HG03342 (cell line): Measurements from ENCODE around the gene POLH.
"Not testable (repeated sequence)": the region's sequence is repeated elsewhere in the genome, so short reads cannot be mapped to it uniquely, and the experiment has no call there.

Experiments used
- ATAC-seq: cut with Tn5 transposase; IDR thresholded peaks from one replicate; pipeline ENCODE4 v1.9.1; 2021; ENCODE audit warnings: mild to moderate bottlenecking, moderate library complexity; ENCODE audit not compliant: unreplicated experiment

Gene POLH

GRCh38 chr6:43575772-43576551, at the start of gene POLH, which contains the start of gene XPO5:
POLH (plus strand) TSS chr6:43576185; CDS start chr6:43582320, 6,135 bp downstream.
XPO5 (minus strand) TSS chr6:43576038; CDS start chr6:43575864, 174 bp downstream.
- peak; percentile 85 for ATAC-seq

GRCh38 chr6:43532201-43532600, 43.8 kb upstream of the POLH start:
- no peak for ATAC-seq

DNA sequence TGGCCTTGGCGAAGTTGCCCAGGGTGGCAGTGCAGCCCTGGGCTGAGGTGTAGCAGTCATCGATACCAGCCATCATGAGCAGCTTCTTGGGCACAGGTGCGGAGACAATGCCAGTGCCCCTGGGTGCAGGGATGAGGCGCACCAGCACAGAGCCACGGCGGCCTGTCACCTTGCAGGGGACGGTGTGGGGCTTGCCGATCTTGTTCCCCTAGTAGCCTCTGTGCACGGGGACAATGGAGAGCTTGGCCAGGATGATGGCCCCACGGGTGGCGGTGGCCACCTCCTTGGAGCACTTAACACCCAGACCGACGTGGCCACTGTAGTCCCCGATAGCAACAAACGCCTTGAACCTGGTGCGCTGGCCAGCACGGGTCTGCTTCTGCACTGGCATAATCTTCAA, 37.0 kb upstream of the POLH start:
- not testable (repeated sequence) for ATAC-seq

DNA sequence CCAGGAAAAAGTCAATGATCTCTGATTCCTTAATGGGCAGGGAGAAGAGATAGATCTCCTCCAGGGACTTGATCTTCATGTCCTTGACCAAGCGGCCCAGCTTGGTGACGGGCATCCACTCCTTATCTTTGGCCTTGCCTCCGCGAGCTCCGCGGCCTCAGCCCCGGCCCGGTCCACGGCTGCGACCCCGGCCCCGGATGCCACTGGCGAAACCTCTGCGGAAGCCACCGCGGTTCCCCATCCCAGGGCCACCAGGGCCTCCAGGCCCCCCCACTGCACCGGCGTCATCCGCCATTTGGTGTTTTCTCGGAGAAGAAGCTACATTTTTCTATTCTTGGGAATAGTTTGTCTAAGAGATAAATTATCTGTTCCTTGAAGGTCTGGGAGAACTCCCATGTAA, 36.6 kb upstream of the POLH start:
- not testable (repeated sequence) for ATAC-seq

- no peak for ATAC-seq
Measured at GRCh38 chr6:43540507-43540906, 35.5 kb upstream of the POLH start.

- ATAC-seq: no peak
Measured at GRCh38 chr6:43541774-43542471, 34.1 kb upstream of the POLH start.

DNA sequence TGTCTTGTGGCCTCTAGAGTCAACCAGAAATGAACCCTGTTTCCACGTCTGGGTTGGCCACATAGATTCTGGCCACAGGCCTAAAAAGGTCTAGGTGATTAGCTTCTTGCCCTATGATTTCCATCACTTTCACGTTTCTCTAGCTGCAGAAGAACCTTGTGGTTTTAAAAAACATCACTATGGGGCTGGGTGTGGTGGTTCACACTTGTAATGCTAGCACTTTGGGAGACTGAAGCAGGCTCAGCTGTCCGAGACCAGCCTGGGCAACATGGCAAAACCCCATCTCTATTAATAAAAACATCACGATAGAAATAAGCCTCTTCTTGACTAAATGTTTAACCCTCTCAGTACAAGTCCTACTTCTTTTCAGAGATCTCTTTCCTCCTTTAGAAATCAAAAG, 31.5 kb upstream of the POLH start:
- no peak for ATAC-seq

- no peak for ATAC-seq
Measured at GRCh38 chr6:43547222-43547621, 28.8 kb upstream of the POLH start.

- not testable (repeated sequence) for ATAC-seq
Measured at GRCh38 chr6:43557620-43558019, 18.4 kb upstream of the POLH start.

GRCh38 chr6:43559328-43559727, 16.7 kb upstream of the POLH start:
- no peak for ATAC-seq

- ATAC-seq: no peak
Measured at GRCh38 chr6:43570876-43571441, 5.0 kb upstream of the POLH start.

- ATAC-seq: no peak
Measured at GRCh38 chr6:43572015-43572414, 4.0 kb upstream of the POLH start.

DNA sequence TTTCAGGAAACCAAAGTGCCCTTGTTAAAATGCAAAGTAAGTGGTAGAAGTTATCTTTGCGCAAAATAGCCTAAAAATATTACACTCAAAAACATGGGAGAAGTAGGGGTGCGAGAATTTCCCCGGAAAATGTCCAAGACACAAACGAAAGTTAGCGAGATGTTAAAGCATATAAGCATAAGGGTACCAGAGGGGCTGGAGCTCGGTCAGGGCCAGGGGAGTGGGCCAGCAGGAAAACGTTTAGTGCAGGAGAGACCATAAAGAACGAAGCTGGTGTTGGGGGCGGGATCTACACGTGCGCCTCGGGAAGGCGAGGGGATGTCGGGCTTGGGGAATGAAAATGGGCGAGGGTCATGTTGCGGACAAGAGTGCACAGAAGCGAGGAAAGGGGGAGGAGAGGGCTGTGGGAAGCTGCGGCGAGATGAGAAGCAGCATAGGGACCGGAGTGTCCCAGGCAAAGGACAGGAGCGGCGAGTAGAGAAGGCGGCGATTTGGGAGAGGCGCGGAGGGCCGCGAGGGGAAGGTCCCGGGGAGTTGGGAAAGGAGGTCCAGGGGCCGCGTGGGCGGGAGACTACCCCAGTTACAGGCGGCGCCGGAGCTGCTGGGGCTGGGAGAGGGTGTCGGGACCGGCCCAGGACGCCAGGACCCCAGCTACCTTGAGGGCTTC, 747 bp upstream of the POLH start:
- peak; percentile 16 for ATAC-seq

- ATAC-seq: no peak
Measured at GRCh38 chr6:43578748-43579147, 2.8 kb downstream of the POLH start.

DNA sequence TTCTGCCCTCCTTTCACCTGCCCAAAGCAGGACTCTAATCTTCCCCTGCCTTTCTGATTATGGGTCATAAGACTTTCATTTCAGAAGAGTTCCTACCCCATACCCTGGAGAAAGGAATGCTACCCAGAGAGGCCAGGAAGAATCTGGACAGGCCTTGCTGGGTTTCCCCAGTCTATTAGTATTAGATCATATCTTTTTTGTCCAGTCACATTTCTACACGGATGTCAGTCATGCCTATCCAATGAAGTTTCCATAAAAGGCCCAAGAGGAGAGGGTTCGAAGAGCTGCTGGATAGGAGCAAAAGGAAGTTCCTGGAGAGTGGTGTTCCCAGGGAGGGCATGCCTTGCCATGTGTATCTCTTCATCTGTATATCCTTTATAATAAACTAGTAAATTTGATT, 3.2 kb downstream of the POLH start:
- no peak for ATAC-seq

GRCh38 chr6:43582911-43583310, 6.9 kb downstream of the POLH start:
- no peak for ATAC-seq

DNA sequence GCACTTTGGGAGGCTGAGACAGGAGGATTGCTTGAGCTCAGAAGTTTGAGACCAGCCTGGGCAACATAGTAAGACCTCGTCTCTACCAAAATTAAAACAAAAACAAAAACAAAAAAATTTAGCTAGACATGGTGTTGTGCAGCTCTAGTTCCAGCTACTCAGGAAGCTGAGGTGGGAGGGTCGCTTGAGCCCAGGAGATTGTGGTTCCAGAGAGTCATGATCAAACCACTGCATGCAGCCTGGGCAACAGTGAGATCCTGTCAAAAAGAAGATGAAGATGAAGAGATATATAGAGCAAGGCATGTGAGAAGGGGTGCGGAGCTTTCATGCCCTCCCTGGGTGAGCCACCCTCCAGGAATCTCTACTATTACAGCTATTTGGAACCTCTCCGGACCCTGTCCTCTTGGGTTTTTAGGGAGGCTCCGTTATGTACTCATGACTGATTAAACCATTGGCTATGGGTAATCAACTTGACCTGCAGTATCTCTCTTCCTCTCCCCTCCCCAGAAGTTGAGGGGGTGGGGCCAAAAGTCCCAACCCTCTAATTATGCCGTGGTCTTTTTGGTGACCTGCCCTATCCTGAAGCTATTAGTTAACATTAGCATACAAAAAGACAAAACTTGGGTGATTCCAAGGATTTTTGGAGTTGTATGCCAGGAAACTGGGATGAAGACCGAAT, 9.0 kb downstream of the POLH start:
- no peak for ATAC-seq

- ATAC-seq: no peak
Measured at GRCh38 chr6:43588194-43588593, 12.2 kb downstream of the POLH start.

- ATAC-seq: not testable (repeated sequence)
Measured at GRCh38 chr6:43589564-43589963, 13.6 kb downstream of the POLH start.

- ATAC-seq: no peak
Measured at GRCh38 chr6:43593938-43594337, 18.0 kb downstream of the POLH start.

- ATAC-seq: no peak
Measured at GRCh38 chr6:43600595-43600994, 24.6 kb downstream of the POLH start.
